ENCODE measurements around the gene RYR1.

- no peak for TF ChIP-seq CTCF (IDR thresholded peaks at IDR 0.05; ENCODE audit: low read depth, low read length)
- TF ChIP-seq EZH2phosphoT487 (IDR thresholded peaks at IDR 0.05; ENCODE audit: low read depth): no peak
Observed at GRCh38 chr19:38417146-38417543, 16.3 kb upstream of the RYR1 start.

All from OCI-LY3 (cell line).